NCI-H510A (cell line): ENCODE measurements around the gene MICAL3.
"Not testable (repeated sequence)": the region's sequence is repeated elsewhere in the genome, so short reads cannot be mapped to it uniquely, and the experiment has no call there.

Experiments used
- DNase-seq: peaks from one replicate; lab custom pipeline; 2025; lab: John Stamatoyannopoulos, UW

Gene MICAL3

DNA sequence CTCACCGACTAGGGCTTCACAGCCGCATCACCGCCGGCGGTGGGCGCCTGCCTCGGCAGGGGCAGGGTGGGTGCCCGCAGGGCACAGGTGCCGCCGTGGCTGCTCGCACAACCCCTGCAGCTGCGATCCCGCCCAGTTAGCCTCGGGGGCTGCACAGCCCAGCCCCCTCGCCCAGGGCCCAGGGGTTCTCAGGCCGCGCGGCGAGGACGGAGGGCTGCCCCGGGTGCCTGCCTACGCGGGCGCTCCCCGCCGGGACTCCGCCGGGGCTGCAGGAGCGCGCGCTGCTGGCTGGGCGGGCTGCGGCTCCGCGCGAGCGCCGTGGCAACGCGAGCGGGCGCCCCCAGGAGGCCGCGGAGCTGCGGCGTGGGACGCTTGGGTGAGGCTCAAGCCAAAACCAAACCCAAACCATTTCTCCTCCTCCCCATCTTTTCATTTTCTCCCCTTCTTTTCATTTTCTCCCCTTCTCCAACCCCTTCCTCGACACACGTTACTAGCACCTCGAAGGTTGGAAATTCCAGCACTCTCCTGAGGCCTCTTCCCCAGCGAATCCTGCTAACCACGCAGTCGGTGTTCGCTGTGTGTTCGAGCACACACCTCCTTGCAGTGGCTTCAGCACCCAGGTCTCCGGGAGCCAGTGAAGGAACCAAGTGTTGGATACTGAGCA is at the start of gene MICAL3:
TSS of gene MICAL3 (minus strand) at position 286 of the 664 bp plus-strand sequence. CDS start 117,749 bp downstream, outside the sequence.
- peak; percentile 13 for DNase-seq

DNA sequence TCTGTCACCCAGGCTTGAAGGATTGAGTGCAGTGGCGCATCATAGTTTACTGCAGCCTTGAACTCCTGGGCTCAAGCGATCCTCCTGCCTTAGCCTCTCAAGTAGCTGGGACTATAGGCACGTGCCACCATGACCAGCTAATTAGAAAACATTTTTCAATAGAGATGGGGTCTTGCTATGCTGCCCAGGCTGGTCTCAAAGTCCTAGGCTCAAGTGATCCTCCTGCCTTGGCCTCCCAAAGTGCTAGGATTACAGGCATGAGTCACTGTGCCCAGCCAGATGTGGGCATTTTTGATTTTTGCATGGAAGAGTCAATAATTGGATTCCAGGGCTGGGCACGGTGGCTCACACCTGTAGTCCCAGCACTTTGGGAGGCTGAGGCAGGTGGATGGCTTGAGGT is 49.6 kb upstream of the MICAL3 start:
- not testable (repeated sequence) for DNase-seq

- DNase-seq = no peak
These were observed 49.1 kb upstream of the MICAL3 start for GRCh38 chr22:18073467-18073866.

DNA sequence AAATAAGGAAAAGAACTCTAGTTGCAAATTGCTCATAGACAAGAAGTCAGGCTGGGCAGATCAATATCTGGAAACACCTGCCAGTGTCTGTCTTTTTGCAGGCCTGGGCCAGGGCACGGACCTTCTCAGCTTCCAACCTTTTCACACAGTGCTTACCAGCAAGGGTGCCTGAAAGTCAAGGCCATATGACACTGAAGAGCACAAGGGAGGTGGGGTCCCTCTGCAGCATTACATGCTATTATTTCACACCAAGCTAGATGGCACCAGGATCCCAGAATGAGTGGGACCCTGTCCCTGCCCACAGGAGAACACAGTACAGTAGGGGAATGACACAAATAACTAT is 47.6 kb upstream of the MICAL3 start:
- no peak for DNase-seq

DNA sequence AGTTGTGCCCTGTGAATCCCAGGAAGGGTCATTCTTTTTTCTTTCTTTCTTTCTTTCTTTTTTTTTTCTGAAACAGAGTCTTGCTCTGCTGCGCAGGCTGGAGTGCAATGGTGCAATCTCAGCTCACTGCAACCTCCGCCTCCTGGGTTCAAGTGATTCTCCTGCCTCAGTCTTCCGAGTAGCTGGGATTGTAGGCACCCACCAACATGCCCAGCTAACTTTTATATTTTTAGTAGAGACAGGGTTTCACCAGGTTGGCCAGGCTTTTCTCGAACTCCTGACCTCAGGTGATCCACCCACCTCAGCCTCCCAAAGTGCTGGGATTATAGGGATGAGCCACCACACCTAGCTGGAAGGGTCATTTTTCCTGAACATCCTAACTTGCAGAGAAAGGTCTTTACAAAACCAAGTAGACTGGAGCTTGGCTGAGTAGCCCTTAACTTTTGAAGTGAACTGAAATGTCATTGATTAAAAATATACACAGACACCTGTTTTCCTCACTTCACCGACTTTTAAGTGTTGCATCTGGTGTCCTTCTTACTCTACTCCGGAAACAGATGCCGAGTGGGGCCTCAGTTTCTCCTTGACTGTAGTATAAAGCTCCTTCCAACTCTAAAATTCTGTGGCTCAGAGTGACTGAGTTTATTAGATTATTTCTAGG is 47.1 kb upstream of the MICAL3 start:
- not testable (repeated sequence) for DNase-seq

DNA sequence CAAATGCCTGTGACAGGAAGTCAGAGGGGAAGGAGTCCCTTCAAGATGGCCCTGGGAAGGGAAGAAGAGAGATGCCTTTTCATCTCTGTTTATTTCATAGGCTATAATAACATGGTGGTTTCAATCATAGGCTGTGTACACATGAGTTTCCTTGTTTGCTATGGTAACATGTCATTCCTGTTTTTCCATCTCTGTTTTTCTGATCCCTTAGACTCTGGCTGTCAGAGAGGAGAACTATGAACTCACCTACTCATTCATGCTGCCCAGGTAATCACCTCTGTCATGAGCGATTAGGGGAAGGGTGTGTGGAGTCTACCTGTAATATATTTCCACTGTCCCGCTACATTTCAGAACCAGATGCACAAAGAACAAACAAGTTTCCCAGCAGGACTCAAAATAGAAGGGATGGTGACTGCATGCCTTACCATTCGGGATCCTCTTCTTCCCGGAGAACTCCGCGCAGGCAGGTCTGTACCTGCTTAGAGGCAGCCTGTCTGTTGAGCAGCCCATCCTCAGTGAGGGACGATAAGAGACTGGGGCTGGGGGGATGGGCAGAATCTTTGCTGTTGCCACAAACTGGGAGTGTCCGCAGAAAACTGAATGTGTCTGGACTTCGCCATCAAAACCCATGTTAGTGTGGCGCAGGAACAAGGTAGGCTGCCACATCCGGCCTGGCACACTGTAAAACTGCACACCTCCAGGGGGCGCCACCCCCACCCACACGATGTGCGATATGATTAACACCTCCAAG is 46.4 kb upstream of the MICAL3 start:
- peak; percentile 8 for DNase-seq

DNA sequence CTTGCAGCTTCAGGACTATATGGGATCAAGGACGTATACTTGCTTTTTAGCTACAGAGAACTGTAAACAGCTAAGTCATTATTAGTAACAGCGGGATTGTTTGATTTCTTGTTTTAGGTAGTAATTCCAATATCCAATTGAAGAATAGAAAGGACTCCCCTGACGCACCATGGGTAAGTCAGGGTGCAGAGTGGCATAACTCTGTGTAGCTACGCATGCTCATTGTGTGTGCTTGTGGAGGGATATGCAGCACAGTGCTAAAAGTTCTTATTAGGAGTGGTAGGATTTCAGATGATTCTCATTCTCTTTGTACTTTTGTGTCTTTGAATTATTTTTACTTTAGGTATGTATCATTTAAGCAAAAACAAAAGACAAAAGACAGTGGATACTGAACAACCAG is 45.7 kb upstream of the MICAL3 start:
- DNase-seq = no peak

DNA sequence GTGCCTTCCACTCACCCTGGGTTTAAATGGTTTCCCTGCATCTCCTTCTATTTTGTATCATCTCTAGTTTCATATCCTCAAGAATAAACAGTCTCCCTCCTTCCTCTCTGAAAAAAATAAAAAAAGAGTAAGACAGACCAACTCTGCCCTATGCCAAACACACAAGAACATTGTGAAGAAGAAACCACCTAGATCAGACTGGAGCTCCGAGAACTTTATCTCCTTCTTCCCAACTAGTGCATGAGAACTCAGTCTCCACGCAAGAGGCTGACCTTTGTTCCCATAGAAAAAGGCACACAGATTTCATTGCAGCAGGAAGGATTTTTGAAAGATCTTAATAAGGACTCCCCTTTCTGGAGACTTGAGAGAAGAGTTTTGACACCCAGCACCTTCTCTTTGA is 44.7 kb upstream of the MICAL3 start:
- no peak for DNase-seq

- DNase-seq = no peak
These were observed 44.1 kb upstream of the MICAL3 start for GRCh38 chr22:18068381-18068988.

DNA sequence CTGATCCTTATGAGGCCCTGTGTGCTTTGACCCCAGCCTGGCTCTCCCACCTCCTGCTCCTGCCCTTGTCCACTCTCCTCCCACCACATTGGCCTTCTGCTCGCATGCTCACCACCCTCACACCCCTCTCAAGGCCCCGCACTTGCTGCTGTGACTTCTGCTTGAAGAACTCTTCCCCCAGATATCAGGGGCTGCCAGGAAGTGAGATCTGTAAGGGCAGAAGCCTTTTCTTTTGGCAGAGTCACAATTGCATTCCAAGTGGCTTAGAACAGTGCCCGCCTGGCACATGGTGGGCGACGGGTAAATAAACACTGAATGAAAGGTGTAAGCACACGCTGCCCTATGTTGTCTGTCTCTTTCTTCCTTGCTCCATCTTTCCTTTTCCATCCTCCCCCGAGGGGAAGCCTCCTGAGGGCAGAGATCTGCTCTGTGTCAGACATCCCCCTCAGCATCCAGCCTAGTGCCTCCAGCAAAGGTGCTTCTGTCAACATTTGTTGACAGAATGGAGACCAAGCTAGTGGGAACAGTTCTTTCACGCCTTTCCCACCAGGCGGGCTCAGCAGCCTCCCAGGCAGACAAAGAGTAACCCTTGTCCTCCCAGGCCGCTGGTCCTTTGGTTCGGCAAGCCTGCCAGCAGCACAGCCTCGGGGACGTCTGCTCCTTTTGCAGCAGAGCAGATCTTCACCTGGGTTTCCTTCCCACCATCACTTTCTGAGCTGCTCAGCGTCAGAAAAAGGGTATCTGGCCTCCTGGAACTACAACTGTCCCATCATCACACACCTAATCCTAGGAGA is 43.4 kb upstream of the MICAL3 start:
- no peak for DNase-seq

DNA sequence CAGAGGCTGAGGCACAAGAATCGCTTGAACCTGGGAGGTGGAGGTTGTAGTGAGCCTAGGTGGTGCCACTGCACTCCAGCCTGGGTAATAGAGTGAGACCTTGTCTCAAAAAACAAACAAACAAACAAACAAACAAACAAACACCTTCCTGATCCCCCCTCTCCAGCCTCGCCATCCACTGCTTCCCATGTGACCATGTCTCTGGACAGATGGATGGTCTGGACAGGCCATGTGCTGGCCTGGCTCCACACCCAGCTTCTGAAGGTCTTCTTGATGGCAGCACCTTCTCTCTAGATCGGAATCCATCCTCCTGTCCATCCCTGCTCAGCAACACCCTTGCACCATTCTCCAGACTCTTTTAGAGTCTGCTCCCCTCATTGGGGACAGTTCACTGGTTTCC is 42.8 kb upstream of the MICAL3 start:
- DNase-seq = no peak

- no peak for DNase-seq
These were observed 42.0 kb upstream of the MICAL3 start for GRCh38 chr22:18066181-18066859.

DNA sequence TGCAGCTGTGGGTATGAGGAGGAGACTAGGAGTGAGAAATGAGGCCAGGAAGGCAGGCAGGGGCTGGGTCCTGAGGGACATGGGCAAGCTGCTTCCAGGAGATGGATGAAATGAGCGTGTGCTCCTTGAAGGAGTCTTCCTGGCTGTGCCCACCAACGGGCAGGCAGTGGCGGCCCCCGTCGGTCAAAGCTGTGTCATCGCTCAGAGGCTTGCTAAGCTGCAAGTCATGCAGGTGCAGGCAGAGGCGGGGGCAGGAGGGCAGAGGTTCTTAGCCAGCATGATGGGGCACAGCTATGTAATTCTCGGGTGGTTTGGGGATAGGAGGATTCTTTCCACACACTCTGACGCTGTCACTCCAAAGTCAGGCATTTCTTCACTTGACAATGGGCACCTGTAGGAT is 40.9 kb upstream of the MICAL3 start:
- no peak for DNase-seq

GRCh38 chr22:18064636-18065035 is 40.3 kb upstream of the MICAL3 start:
- no peak for DNase-seq

- not testable (repeated sequence) for DNase-seq
These were observed 39.4 kb upstream of the MICAL3 start for GRCh38 chr22:18063715-18064114.

GRCh38 chr22:18063306-18063705 is 38.9 kb upstream of the MICAL3 start:
- DNase-seq = no peak

GRCh38 chr22:18062421-18062820 is 38.1 kb upstream of the MICAL3 start:
- no peak for DNase-seq

- no peak for DNase-seq
These were observed 36.6 kb upstream of the MICAL3 start for GRCh38 chr22:18060646-18061620.

DNA sequence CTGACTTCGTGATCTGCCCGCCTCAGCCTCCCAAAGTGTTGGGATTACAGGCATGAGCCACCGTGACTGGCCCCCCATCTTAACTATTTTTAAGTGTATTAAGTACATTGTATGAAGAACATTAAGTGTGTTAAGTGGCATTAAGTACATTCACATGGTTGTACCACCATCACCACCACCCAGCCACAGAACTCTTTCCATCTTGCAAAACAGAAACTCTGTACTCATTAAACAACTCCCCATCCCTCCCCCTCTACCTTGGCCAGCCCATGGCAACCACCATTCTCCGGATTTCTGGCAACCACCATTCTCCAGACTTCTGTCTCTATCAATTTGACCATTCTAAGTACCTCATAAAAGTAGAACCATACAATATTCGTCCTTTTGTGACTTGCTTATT is 35.6 kb upstream of the MICAL3 start:
- DNase-seq = no peak

GRCh38 chr22:18059473-18059872 is 35.1 kb upstream of the MICAL3 start:
- no peak for DNase-seq
